H9 (cell line): ENCODE measurements around the gene IQGAP3. TPM values are rescaled to one million over a fixed set of nuclear protein-coding genes. Genes with fewer than 3 reads are reported as not detected.
"Not testable (repeated sequence)": the region's sequence is repeated elsewhere in the genome, so short reads cannot be mapped to it uniquely, and the experiment has no call there.

Experiments used
- DNase-seq: peaks from one replicate; pipeline ENCODE4 v3.0.0-alpha.2; 2017
- H2AFZ ChIP-seq: one replicate; pipeline ENCODE4 v1.6.1; 2013; ENCODE audit warnings: mild to moderate bottlenecking, low read length, control low read depth, moderate library complexity
- H2AK5ac ChIP-seq: 2 replicates; pipeline ENCODE4 v1.6.1; 2013; ENCODE audit warnings: low read length, control low read depth, mixed read lengths; ENCODE audit not compliant: insufficient read length
- H2BK120ac ChIP-seq: one replicate; pipeline ENCODE4 v1.6.1; 2013; ENCODE audit warnings: low read depth, mild to moderate bottlenecking, low read length, control low read depth, inconsistent platforms; ENCODE audit not compliant: poor library complexity, severe bottlenecking
- H2BK12ac ChIP-seq: 2 replicates; pipeline ENCODE4 v1.6.1; 2013; ENCODE audit warnings: low read length, control low read depth, mixed read lengths, low read depth; ENCODE audit not compliant: insufficient read length
- H2BK15ac ChIP-seq: 2 replicates; pipeline ENCODE4 v1.6.1; 2013; ENCODE audit warnings: low read depth, low read length, control low read depth
- H2BK20ac ChIP-seq: one replicate; pipeline ENCODE4 v1.6.1; 2013; ENCODE audit warnings: low read depth, mild to moderate bottlenecking, low read length, control low read depth, inconsistent platforms; ENCODE audit not compliant: poor library complexity, severe bottlenecking
- H2BK5ac ChIP-seq: 2 replicates; pipeline ENCODE4 v1.6.1; 2013; ENCODE audit warnings: low read length, control low read depth, mixed read lengths; ENCODE audit not compliant: insufficient read length
- H3K14ac ChIP-seq: 2 replicates; pipeline ENCODE4 v1.6.1; 2013; ENCODE audit warnings: low read length, control low read depth; ENCODE audit not compliant: insufficient read depth
- H3K18ac ChIP-seq: 2 replicates; pipeline ENCODE4 v1.6.1; 2013; ENCODE audit warnings: low read depth, mild to moderate bottlenecking, mixed read lengths, low read length, control low read depth; ENCODE audit not compliant: insufficient read length
- H3K23ac ChIP-seq: 2 replicates; pipeline ENCODE4 v1.6.1; 2013; ENCODE audit warnings: low read length, control low read depth, mixed read lengths, low read depth; ENCODE audit not compliant: insufficient read length
- H3K23me2 ChIP-seq: 2 replicates; pipeline ENCODE4 v1.6.1; 2013; ENCODE audit warnings: low read depth, mild to moderate bottlenecking, mixed read lengths, low read length, control low read depth; ENCODE audit not compliant: insufficient read length, poor library complexity, severe bottlenecking
- H3K27ac ChIP-seq: 2 replicates; pipeline ENCODE4 v1.5.1; 2013; ENCODE audit warnings: low read length, control low read depth, mixed read lengths, low read depth; ENCODE audit not compliant: insufficient read length
- H3K27me3 ChIP-seq: 2 replicates; pipeline ENCODE4 v1.6.1; 2013; ENCODE audit warnings: low read length, control low read depth, inconsistent platforms; ENCODE audit not compliant: insufficient read depth
- H3K4ac ChIP-seq: 2 replicates; pipeline ENCODE4 v1.6.1; 2013; ENCODE audit warnings: low read depth, mild to moderate bottlenecking, control low read depth, inconsistent platforms, low read length, moderate library complexity
- H3K4me1 ChIP-seq: 2 replicates; pipeline ENCODE4 v1.6.1; 2013; ENCODE audit warnings: low read length, control low read depth, inconsistent platforms; ENCODE audit not compliant: insufficient read depth
- H3K4me2 ChIP-seq: 2 replicates; pipeline ENCODE4 v1.6.1; 2013; ENCODE audit warnings: low read length, control low read depth, mixed read lengths; ENCODE audit not compliant: insufficient read length, insufficient read depth
- H3K56ac ChIP-seq: 2 replicates; pipeline ENCODE4 v1.6.1; 2013; ENCODE audit warnings: low read depth, mild to moderate bottlenecking, mixed read lengths, low read length, control low read depth; ENCODE audit not compliant: insufficient read length
- H3K79me1 ChIP-seq: 2 replicates; pipeline ENCODE4 v1.6.1; 2013; ENCODE audit warnings: low read depth, mild to moderate bottlenecking, moderate library complexity, low read length, control low read depth, inconsistent platforms; ENCODE audit not compliant: insufficient read depth, poor library complexity, severe bottlenecking
- H3K79me2 ChIP-seq: 2 replicates; pipeline ENCODE4 v1.6.1; 2013; ENCODE audit warnings: low read length, control low read depth, inconsistent platforms; ENCODE audit not compliant: insufficient read depth
- H3K9ac ChIP-seq: 2 replicates; pipeline ENCODE4 v1.6.1; 2013; ENCODE audit warnings: low read length, control low read depth, mixed read lengths; ENCODE audit not compliant: insufficient read length; ENCODE audit errors: extremely low read depth
- H3K9me3 ChIP-seq: one replicate; pipeline ENCODE4 v1.6.1; 2013; ENCODE audit warnings: low read depth, low read length, inconsistent platforms; ENCODE audit not compliant: control insufficient read depth
- H3T11ph ChIP-seq: one replicate; pipeline ENCODE4 v1.6.1; 2013; ENCODE audit warnings: mild to moderate bottlenecking, low read length, control low read depth, inconsistent platforms
- H4K20me1 ChIP-seq: one replicate; pipeline ENCODE4 v1.6.1; 2013; ENCODE audit not compliant: control insufficient read depth, insufficient read length, insufficient read depth
- H4K5ac ChIP-seq: 2 replicates; pipeline ENCODE4 v1.6.1; 2013; ENCODE audit warnings: low read depth, mild to moderate bottlenecking, mixed read lengths, low read length, control low read depth; ENCODE audit not compliant: insufficient read length
- H4K8ac ChIP-seq: replicated peaks from 2 replicates; pipeline ENCODE4 v1.6.1; 2013; ENCODE audit warnings: low read length, control low read depth, mixed read lengths, low read depth; ENCODE audit not compliant: insufficient read length
- H4K91ac ChIP-seq: 2 replicates; pipeline ENCODE4 v1.6.1; 2013; ENCODE audit warnings: low read depth, mild to moderate bottlenecking, moderate library complexity, mixed read lengths, low read length, control low read depth; ENCODE audit not compliant: insufficient read length
- H3K27ac Mint-ChIP-seq, 3 experiments: 2 replicates in 2 of 3; 3 replicates in 1 of 3; pipeline ENCODE4 v1.8.0; 2020 to 2021; ENCODE audit warnings: mixed read lengths in 3 of 3, mild to moderate bottlenecking in 1 of 3, moderate library complexity in 1 of 3
- H3K27me3 Mint-ChIP-seq: 2 replicates; pipeline ENCODE4 v1.8.0; 2021; ENCODE audit warnings: low read depth, mild to moderate bottlenecking, moderate library complexity, mixed read lengths
- H3K36me3 Mint-ChIP-seq, 3 experiments: 2 replicates in 2 of 3; 3 replicates in 1 of 3; pipeline ENCODE4 v1.8.0; 2020 to 2021; ENCODE audit warnings: low read depth in 3 of 3, mixed read lengths in 3 of 3; ENCODE audit not compliant: insufficient read depth in 1 of 3
- H3K4me1 Mint-ChIP-seq, 2 experiments: 2 replicates each; pipeline ENCODE4 v1.8.0; 2020; ENCODE audit warnings: mixed read lengths in 2 of 2
- H3K4me3 Mint-ChIP-seq, 2 experiments: 2 replicates in 1 of 2; 3 replicates in 1 of 2; pipeline ENCODE4 v1.8.0; 2020 to 2021; ENCODE audit warnings: mild to moderate bottlenecking in 2 of 2, mixed read lengths in 2 of 2, moderate library complexity in 1 of 2
- H3K9me3 Mint-ChIP-seq, 2 experiments: 2 replicates in 1 of 2; 3 replicates in 1 of 2; pipeline ENCODE4 v1.8.0; 2020; ENCODE audit warnings: mild to moderate bottlenecking in 2 of 2, mixed read lengths in 2 of 2, moderate library complexity in 1 of 2
- WGBS: extraction: QIAGEN DNeasy Blood & Tissue Kit; methylation state at CpG from one replicate; pipeline ENCODE4 v1.1.7; 2013; ENCODE audit warnings: missing lambda C conversion rate, low lambda C conversion rate, mixed read lengths; ENCODE audit not compliant: insufficient read length; ENCODE audit errors: extremely low coverage; 5-methylcytosine and 5-hydroxymethylcytosine counted together
- total RNA-seq: library from RNA; stranded (reverse); gene quantifications from 2 replicates; pipeline ENCODE4 v1.2.1, GENCODE V29; 2021
- TF ChIP-seq, protein P1 (sequence below): fragments of 200-600 bp; sonication (generic); conservative IDR thresholded peaks from 3 replicates; pipeline ENCODE4 v1.8.0; 2021; ENCODE audit warnings: antibody characterized with exemption, mild to moderate bottlenecking

The IQGAP3 gene
- total RNA-seq, 1 experiment from 2014 or later: 24.5 TPM

DNA sequence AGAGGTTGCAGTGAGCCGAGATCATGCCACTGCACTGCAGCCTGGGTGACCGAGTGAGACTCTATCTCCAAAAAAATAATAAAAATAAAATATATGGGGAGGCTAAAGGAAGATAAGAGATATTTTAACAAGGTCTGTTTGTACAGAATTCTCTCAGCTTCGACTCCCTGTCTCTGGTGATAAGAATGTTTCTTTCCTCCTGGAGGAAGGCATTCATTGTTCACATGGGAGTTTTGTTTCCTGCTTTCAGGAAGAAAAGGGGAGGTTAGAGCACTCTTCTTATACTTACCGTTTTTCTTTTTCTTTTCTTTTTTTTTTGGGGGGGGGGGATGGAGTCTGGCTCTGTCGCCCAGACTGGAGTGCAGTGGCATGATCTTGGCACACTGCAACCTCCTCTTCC lies 17.2 kb upstream of the IQGAP3 start:
- no peak overlapping the region for H4K5ac ChIP-seq
- H3K4me1 ChIP-seq: no peaks in the 10 kb centered on the region; the same call in 1 of the 2 replicates
- no peak overlapping the region for H3K27ac Mint-ChIP-seq
- H3K4me3 Mint-ChIP-seq: no peak overlapping the region
- H3K27ac ChIP-seq: no peak overlapping the region
- no peak overlapping the region for H3T11ph ChIP-seq
- H3K14ac ChIP-seq: no peak overlapping the region
- no peak overlapping the region for H3K9ac ChIP-seq
- 0 out of 2 replicates have a peak, but pooled peaks cover 2% of the 10 kb centered on the region for H3K27me3 Mint-ChIP-seq
- no peak overlapping the region for H3K18ac ChIP-seq
- DNase-seq: no peak
- H3K9me3 ChIP-seq: no peaks in the 10 kb centered on the region
- no peak overlapping the region for H2BK5ac ChIP-seq
- H3K79me1 ChIP-seq: no peaks in the 10 kb centered on the region
- H3K23ac ChIP-seq: no peak overlapping the region
- no CpG with 5 or more reads among the region's 5 CpGs for WGBS
- peaks cover 24 to 29% of the 10 kb centered on the region in 2 experiments for H3K4me1 Mint-ChIP-seq
- no peak overlapping the region for H3K4ac ChIP-seq
- H3K56ac ChIP-seq: no peak overlapping the region
- no peaks in the 10 kb centered on the region for H3K79me2 ChIP-seq
- no peak overlapping the region for H4K91ac ChIP-seq
- peaks cover 3% of the 10 kb centered on the region for H3K23me2 ChIP-seq
- H3K4me2 ChIP-seq: no peak overlapping the region
- H3K27me3 ChIP-seq: no peaks in the 10 kb centered on the region; the same call in 1 of the 2 replicates
- H2BK20ac ChIP-seq: no peak overlapping the region
- no peaks in the 10 kb centered on the region for H3K9me3 Mint-ChIP-seq
- H2AFZ ChIP-seq: no peak overlapping the region
- TF ChIP-seq, protein P1, sequence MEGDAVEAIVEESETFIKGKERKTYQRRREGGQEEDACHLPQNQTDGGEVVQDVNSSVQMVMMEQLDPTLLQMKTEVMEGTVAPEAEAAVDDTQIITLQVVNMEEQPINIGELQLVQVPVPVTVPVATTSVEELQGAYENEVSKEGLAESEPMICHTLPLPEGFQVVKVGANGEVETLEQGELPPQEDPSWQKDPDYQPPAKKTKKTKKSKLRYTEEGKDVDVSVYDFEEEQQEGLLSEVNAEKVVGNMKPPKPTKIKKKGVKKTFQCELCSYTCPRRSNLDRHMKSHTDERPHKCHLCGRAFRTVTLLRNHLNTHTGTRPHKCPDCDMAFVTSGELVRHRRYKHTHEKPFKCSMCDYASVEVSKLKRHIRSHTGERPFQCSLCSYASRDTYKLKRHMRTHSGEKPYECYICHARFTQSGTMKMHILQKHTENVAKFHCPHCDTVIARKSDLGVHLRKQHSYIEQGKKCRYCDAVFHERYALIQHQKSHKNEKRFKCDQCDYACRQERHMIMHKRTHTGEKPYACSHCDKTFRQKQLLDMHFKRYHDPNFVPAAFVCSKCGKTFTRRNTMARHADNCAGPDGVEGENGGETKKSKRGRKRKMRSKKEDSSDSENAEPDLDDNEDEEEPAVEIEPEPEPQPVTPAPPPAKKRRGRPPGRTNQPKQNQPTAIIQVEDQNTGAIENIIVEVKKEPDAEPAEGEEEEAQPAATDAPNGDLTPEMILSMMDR: no peak
- H3K36me3 Mint-ChIP-seq: peaks cover 6 to 23% (median 13%) of the 10 kb centered on the region in 3 experiments; a peak in 6 of 7 replicates
- H4K8ac ChIP-seq: no peak overlapping the region
- H2BK12ac ChIP-seq: no peak overlapping the region
- no peak overlapping the region for H2BK120ac ChIP-seq
- peaks cover 2% of the 10 kb centered on the region for H4K20me1 ChIP-seq
- H2BK15ac ChIP-seq: no peak overlapping the region
- H2AK5ac ChIP-seq: no peak overlapping the region

DNA sequence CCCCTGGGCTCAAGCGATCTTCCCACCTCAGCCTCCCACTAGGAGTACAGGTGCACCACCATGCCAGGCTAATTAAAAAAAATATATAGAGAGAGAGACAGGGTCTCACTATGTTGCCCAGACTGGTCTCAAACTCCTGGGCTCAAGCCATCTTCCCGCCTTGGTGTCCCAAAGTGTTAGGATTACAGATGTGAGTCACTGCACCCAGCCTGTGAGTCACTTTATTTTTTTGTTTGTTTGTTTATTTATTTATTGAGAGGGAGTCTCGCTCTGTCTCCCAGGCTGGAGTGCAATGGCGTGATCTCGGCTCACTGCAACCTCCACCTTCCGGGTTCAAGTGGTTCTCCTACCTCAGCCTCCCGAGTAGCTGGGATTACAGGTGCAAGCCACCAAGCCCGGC lies 15.6 kb upstream of the IQGAP3 start:
- H3K4ac ChIP-seq, H3K4me1 ChIP-seq: not testable (repeated sequence)
- WGBS: no CpG with 5 or more reads among the region's 8 CpGs

More for the DNA sequence above, 15.6 kb upstream of the IQGAP3 start:
- H3K9ac ChIP-seq, H3K36me3 Mint-ChIP-seq, H3K56ac ChIP-seq, H3K27me3 Mint-ChIP-seq, H3K18ac ChIP-seq, H4K5ac ChIP-seq, H3K27ac ChIP-seq, H3K4me2 ChIP-seq, H2AFZ ChIP-seq, H3K14ac ChIP-seq, H3K9me3 ChIP-seq, H3K23ac ChIP-seq, H3K79me2 ChIP-seq, H2BK20ac ChIP-seq, H3K79me1 ChIP-seq, H2AK5ac ChIP-seq, DNase-seq, H3K27ac Mint-ChIP-seq, H4K20me1 ChIP-seq, H3K23me2 ChIP-seq, H2BK12ac ChIP-seq, H4K8ac ChIP-seq, H4K91ac ChIP-seq, H3K4me3 Mint-ChIP-seq, H2BK15ac ChIP-seq, H3K27me3 ChIP-seq, H3T11ph ChIP-seq, H2BK5ac ChIP-seq, H3K9me3 Mint-ChIP-seq, H2BK120ac ChIP-seq: not testable (repeated sequence)
- peaks cover 34 to 36% of the 10 kb centered on the region in 2 experiments for H3K4me1 Mint-ChIP-seq
